ENCODE results near the gene PACS2.

- TF ChIP-seq REST (IDR thresholded peaks at IDR 0.05) (no peak), EGR1 (IDR thresholded peaks at IDR 0.05; ENCODE audit: low read depth in 2 of 2) (no peak), RAD21 (IDR thresholded peaks at IDR 0.05) (no peak), CTCF (IDR thresholded peaks at IDR 0.05; ENCODE audit: low read depth, low read length, missing input control) (no peak)
Measured at GRCh38 chr14:105290621-105291346, 23.8 kb upstream of the PACS2 start.
